Stimulated activated CD8-positive, alpha-beta memory T cell treated with anti-CD3 and anti-CD28 coated beads, Interleukin-7, amount 100 ng/mL, for 1 hour (primary cell): ENCODE results near the gene SLC35D3.
"Not testable (repeated sequence)": the region's sequence is repeated elsewhere in the genome, so short reads cannot be mapped to it uniquely, and the experiment has no call there.

Experiments used
- DNase-seq, 2 donors: peaks; one replicate each; pipeline ENCODE4 v3.0.0-alpha.2; 2020; ENCODE audit warnings: low read depth in 2 of 2

The SLC35D3 gene, protein sequence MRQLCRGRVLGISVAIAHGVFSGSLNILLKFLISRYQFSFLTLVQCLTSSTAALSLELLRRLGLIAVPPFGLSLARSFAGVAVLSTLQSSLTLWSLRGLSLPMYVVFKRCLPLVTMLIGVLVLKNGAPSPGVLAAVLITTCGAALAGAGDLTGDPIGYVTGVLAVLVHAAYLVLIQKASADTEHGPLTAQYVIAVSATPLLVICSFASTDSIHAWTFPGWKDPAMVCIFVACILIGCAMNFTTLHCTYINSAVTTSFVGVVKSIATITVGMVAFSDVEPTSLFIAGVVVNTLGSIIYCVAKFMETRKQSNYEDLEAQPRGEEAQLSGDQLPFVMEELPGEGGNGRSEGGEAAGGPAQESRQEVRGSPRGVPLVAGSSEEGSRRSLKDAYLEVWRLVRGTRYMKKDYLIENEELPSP

DNA sequence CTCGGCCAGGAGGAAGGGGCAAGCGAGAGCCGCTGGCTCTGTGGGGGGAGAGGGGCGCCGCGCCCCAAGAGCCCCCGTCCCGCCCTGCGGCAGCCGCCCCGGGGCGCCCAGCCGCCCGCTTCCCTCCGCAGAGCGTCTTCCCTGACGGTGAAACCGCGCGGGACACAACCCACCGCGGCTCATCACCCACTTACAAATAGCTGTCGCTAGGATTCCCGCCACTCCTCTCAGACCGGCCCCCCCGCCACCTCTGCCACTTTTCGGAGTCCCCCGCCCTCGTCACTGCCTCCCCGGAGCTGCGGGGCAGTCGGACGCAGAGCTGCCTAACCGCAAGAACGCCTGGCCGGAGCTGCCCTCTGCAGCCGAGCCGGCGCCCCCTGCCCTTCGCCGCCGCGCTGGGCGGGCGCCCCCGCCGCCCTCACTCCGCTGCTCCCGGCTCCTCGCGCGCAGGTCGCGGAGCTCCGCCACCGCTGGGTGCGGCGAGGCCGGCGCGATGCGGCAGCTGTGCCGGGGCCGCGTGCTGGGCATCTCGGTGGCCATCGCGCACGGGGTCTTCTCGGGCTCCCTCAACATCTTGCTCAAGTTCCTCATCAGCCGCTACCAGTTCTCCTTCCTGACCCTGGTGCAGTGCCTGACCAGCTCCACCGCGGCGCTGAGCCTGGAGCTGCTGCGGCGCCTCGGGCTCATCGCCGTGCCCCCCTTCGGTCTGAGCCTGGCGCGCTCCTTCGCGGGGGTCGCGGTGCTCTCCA, at the start of gene SLC35D3:
Gene SLC35D3, plus strand, starts transcription at position 366 of the 749 bp plus-strand sequence. Its CDS starts 128 bp downstream, at position 494.
- no peak for DNase-seq

DNA sequence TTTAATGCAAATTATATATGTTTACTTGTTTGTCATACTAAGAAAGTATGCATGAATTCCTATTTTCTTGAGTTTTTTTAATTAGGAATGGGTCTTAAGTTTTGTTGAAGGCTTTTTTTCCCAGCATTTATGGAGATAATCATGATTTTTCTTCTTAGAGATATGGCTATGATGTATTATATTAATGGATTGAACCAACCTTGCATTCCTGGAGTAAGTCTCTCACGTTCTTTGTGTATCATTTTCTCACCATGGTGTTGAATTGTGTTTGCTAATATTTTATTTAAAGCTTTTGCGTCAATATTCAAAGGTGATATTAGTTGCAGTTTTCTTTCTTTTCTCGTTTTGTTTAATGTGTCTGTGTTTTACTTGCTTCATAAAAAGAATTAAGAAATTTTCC, 48.4 kb upstream of the SLC35D3 start:
- no peak for DNase-seq

DNA sequence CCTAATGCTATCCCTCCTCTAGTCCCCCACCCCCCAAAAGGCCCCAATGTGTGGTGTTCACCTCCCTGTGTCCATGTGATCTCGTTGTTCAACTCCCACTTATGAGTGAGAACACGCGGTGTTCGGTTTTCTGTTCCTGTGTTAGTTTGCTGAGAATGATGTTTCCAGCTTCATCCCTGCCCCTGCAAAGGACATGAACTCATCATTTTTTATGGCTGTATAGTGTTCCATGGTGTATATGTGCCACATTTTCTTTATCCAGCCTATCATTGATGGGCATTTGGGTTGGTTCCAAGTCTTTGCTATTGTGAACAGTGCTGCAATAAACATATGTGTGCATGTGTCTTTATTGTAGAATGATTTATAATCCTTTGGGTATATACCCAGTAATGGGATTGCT, 45.6 kb upstream of the SLC35D3 start:
- not testable (repeated sequence) for DNase-seq

DNA sequence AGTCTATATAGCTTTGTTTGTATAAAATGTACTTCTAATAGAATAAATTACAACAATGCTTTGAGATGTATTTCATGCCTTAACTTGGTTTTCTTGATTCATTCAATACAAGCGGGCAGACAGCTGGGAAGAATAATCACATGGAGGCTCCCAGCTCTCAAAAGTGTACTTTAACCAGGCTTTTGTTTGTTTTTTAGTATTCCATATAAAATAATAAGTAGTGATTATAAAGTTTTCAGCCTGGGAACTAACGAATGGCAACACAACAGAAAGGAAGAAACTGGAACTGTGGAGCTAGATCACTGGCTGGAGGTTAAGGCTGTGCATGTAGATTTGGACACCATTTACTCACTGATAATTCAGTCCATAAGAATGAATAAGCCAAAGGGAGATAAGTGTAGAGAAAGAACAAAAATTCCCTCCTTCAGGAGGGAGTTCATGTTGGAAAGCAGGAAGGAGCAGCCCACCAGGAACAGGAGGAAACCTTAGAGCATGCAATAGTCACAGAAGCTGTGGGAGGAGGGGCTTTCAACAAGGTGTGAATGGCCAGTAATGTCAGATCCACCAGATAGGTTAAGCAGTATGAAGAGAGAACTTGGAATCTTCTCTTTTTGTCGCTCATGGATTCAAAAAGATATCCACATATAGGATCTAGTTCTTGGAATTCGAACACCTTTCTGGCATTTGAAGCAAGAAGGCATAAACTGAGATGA, 41.2 kb upstream of the SLC35D3 start:
- DNase-seq: no peak

DNA sequence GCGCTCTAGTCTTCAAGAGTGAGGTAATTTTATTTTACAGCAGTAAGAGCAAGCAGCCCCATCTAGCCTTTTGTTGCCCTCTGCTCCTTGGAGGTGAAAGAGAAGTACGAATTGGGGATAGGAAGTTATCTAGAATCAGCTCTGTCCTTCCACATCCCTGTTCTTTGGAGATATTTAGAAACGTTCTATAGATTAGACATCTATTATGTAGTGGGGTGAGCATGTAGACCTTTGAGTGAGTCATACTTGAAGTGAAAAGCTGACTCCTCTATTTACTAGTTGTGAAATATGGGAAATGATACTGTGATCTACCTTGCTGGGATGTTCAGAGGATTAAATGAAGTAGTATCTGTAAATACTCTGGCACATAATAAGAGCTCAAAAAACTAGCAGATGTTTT, 36.0 kb upstream of the SLC35D3 start:
- DNase-seq: no peak

DNA sequence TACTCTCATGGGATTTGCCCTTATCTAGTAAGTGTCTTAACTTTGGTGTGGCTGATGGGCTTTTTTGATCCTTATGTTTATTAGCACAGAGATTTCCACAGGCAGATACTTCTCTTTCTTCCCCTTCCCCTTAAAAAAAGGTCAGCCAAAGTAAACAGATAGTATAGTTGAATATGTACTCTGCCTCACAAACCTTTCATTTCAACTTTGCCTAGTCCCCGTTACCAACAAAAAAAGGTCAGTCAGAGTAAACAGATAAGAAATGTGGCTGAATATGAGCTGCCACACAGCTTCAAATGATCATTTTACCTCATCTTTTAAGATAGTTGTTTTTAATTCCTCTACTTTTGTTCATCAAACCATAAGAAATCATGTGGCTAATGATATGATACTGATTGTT, 34.1 kb upstream of the SLC35D3 start:
- no peak for DNase-seq

DNA sequence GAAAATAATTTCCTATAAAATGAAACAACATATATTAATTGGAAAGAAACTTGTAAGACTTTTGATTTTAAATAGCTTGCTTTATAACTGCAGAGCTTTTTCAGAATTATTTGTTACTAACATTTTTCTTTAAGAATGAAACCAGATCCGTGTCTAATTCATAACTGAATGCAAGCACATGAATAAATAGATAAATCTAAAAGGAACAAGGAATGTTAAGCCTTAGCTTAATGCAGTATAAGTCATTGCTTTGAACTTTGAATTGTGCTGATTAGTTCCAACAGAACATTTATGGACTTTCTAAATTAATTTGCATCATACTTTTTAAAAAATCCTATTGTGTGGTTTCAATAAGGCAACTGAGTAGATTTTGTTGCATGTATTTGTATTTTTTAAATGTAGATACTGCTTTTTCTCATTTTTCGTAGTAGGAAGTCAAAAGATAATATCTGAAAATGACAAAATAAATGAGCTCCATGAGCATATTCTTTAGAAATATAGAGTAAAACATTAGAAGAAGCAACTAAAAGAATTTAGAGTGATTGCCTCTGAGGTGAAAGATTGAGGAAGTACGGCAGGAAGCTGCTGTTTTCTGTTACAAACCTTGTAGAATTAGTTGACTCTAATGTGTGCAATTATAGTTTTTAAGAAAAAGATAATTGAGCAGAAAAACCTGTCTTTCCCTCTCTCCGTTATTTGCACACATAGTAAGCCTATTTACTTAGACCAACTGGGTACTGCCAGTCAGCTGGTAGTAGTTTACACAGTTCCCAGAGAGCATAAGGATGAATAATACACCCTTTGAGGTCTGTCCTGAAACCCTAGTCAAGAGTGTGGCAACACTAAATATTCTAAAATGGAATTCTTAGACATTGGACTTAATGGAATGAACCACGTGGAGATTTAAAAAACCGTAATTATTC, 32.6 kb upstream of the SLC35D3 start:
- DNase-seq: no peak

DNA sequence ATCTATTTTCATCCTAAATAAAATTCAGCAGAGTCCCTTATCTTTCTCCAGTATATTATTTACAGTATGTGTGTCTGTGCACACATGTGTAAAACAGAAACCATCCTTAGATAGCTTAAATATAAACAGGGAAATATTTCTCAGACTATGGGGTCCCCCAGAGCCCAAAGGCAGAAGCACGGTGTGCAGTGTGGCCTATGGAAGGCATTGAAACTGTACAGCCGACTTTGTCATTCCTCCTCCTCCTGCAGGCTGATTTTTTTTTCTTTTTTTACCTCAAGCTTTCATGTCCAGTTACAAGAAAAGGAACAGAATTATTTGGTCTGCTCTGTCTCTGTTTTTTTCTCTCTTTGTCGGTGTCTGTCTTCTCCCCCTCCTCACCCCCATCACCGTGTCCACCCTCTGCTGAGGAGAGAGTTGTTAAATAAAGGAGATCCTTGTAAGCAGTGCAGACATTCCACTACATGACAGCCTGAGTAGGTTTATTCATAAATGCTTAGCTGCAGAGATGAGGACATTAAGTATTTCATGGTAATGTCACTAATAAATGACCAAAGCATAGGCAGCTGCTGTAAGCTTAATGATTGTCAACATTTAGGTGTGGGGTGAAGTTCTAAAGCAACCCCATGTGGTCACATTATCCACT, 31.8 kb upstream of the SLC35D3 start:
- no peak for DNase-seq

DNA sequence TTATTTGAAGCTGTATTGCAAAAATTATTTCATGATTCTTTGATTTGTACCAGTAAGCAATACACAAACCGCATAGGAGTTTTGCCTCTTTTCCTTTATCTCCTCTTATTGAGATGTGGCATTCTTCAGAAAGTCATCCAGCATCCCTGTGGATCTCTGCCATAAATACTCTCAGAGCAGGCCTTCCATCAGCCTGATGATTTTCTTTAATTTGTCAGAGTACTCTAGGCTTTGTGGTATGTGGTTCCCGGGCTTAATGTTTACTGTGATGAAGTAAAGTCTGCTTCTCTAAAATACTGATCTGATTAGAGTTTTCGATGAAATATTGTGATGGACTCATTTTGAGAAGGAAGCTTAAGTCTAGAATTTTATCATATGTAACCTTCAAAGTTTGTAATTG, 31.1 kb upstream of the SLC35D3 start:
- no peak for DNase-seq

DNA sequence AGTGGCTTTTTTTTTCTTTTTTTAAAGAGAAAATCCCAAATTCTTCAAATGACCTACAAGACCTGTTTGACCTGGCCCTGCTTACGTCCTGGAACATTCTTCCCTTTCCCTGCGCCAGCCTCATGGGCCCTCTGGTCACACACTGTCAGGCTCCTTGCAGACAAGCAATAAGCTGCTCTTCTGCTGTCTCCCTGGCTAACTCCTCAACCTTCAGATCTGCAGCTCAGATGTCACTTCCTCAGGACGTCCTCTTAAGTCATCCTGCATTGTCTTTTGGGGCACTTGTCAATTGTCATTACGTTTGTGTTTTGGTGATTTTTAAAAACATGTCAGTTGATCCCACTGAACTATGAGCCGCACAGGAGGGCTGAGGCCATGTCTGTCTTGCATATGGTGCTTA, 28.9 kb upstream of the SLC35D3 start:
- DNase-seq: no peak

DNA sequence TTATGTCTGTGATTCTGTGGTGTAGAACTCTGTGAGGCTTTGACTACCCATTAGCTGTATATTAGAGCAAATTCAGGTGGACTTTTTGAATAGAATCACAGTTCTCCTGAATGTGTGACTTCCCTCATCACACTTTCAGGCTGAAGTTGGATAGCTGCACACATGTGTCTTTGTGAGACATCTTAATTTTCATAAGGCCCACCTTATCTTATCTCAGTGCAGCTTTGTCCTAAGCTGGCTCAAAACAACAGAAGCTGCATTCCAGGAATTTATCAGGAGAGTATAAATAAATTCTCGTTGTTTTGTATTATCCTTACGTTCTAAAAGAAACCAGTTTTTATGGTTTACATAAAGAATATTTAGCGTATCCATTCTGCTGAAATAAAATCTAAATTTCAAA, 26.2 kb upstream of the SLC35D3 start:
- DNase-seq: no peak

DNA sequence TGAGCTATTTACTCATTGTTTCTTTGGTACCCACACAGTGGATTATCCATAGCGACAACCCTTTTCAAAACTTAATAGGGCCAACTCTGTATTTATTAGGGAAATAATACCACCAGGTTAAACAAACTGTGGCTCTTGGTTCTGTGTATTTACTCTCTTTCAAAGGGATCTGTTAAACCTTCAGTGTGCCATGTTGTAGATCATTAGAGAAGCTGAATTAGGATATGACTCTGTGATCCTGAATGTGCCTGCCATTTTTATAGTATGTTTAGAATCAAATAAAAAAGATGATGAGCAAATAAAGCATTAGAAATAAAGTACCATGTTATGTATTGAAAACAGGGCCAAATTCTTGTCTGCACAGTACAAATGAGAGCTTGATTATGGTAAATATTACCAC, 25.0 kb upstream of the SLC35D3 start:
- DNase-seq: no peak

DNA sequence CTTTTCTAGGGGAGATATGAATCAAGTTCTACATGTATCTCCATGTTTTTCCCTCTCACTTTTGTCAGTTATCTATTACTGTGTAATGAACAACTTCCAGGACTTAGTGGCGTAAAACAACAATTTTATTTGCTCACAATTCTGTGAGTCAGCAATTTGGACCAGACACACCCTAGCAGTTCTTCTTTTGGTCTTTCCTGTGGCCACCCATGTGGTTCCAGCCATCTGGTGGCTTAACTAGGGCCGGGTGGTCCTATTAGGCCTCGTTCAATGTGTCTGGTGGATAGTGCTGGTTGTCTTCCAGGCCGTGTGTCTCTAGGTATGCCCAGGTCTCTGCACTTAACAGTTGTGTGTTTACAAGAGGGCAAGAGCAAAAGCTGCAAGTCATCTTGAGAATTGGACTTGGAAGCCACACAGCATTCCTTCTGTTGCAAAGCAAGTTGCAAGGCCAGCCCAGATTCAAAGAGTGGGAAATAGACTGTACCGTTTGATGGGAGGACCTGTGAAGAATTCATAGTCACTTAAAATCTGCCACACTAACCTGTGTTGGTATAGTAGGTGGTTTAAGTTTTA, 20.8 kb upstream of the SLC35D3 start:
- DNase-seq: no peak

DNA sequence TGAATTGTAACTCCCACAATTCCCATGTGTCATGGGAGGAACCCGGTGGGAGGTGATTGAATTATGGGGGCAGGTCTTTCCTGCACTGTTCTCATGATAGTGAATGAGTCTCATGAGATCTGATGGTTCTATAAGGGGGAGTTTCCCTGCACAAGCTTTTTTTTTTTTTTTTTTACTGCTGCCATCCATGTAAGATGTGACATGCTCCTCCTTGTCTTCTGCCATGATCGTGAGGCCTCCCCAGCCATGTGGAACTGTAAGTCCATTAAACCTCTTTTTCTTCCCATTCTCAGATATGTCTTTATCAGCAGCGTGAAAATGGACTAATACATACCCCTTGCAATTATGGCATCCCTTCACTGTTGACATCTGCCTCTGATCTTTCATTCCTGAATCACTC, 17.6 kb upstream of the SLC35D3 start:
- DNase-seq: not testable (repeated sequence)

DNA sequence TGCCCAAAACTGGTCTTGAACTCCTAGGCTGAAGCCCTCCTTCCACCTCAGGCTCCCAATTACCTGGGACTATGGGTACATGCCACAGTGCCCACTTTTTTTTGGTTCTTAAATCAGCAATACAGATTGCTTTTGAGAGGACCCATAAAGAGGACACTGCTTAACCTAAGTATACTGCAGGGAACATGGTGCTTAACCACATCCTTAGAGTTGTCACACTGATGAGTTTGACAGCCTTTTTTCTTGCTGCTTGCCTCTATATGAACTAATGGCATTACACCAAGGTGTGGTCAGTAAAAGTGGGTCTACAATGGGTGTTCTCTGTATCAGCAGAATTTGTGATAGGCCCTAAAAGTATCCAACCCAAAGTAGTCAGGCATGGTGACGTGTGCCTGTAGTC, 7.2 kb upstream of the SLC35D3 start:
- DNase-seq: no peak

DNA sequence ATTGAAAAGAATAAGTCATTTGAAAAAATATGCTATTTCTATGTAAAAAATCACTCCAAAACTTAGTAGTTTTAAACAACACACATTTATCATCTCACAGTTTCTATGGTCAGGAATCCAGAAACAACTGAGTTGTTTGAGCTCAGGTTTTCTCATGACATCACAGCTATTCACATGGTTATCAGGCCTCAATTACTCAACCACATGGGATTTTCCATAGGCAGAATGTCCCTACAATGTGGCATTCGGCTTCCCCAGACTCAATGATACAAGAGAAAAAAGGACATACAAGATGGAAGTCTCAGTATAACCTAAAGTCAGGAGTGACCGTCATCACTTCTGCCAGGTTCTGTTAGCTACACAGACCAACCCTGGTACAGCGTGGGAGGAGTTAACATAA, 3.4 kb upstream of the SLC35D3 start:
- no peak for DNase-seq

DNA sequence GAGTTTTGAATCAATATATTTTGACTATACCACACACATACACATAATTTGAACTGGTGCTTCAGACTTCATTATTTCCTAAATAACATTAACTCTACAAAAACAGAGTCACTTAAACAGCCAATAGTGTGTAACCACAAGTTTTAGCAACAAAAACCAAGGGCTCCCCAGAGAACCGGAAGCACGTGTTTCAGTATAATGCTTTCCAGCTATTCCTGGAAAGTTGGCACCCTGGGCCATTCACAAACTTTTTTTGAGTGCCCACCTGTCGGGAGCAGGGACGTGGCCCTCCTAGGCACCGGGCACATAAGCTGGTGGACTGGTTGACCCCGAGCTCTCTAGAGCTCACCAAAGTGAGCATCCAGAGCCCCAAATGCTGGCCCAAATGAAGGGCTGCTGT, 1.9 kb upstream of the SLC35D3 start:
- DNase-seq: no peak

DNA sequence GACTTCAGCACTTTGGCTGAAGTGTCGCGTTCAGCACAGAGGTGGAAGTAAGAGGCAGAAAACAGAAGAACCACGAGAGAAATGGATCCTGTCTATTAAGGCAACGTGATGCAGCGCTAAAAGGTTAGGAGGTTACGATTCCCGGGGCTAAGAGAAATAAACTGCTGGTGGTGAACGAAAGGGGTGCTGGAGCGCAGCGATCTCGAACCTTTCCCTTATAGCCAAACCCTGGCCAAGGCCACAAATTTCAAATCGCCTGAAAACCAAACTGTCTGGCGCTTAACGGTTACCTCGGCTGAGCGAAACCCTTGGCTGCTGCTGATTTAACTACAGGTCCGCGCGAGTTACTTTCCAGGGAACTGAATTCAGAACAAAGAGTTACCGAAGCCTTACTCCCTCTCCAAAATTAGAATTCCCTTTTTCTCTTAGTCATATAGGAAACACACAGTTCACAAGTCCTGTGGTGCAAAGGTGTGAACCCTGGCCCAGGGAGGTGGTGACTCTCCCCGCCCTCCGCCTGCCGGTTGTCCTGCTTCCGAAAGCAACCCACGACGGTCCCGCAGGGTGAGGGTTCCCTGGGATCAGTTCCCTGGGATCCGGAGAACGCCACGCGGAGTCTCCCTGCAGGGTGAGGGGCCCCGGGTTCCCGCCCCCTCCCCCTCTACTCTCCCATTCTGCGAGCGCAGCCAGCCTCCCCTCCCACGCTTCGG, 1.3 kb upstream of the SLC35D3 start:
- no peak for DNase-seq

DNA sequence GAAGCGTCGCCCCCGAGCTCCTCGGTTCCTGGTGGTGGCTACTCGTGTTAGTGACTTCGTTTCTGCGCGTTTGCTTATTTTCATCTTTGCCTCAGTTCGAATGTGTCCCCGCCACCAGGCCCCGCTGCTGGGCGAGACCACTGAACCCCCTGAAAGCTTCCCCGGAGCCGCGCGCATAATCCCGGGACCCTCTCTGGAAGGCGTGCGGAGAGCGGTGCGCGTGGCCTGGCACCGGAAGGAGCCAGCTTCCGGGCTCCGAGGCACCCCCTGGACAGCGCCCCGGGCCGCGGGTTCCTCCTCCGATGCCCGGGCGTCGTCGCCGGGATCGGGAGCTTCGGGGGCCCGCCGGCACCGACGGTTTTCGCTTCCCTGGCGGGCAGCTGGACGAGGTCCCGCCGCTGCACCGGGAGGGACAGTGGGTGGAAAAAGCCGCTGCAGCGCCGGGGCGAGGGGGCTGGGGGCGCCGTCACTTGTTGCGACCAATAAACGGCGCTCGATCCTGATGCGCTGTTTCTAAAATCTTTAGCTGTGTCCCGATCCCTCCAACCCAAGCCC, 643 bp upstream of the SLC35D3 start:
- DNase-seq: no peak

DNA sequence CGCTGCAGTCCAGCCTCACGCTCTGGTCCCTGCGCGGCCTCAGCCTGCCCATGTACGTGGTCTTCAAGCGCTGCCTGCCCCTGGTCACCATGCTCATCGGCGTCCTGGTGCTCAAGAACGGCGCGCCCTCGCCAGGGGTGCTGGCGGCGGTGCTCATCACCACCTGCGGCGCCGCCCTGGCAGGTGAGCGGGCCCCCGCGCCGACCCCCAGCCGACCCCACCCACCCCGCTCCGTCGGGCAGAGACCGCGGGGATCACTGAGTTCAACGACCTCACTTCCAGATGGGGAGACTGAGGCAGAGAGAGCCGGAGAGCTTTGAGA, 545 bp downstream of the SLC35D3 start:
- DNase-seq: no peak
